Neuronal stem cell (in vitro differentiated cells): ENCODE measurements around the gene KANSL1.
"Not testable (repeated sequence)": the region's sequence is repeated elsewhere in the genome, so short reads cannot be mapped to it uniquely, and the experiment has no call there.

Source experiments
- DNase-seq: peaks from one replicate; pipeline ENCODE4 v3.0.0-alpha.2; 2013; ENCODE audit warnings: low spot score
- H2AFZ ChIP-seq: one replicate; pipeline ENCODE4 v1.6.1; 2013; ENCODE audit warnings: mild to moderate bottlenecking, low read length, inconsistent platforms
- H2AK5ac ChIP-seq: 2 replicates; pipeline ENCODE4 v1.6.1; 2013; ENCODE audit warnings: low read depth, mild to moderate bottlenecking, inconsistent platforms, low read length, moderate library complexity, mixed read lengths
- H2BK120ac ChIP-seq: 2 replicates; pipeline ENCODE4 v1.6.1; 2013; ENCODE audit warnings: low read depth, mild to moderate bottlenecking, inconsistent platforms, low read length, moderate library complexity, mixed read lengths
- H2BK12ac ChIP-seq: one replicate; pipeline ENCODE4 v1.6.1; 2013; ENCODE audit warnings: low read length, inconsistent platforms
- H2BK15ac ChIP-seq: 2 replicates; pipeline ENCODE4 v1.6.1; 2013; ENCODE audit warnings: mild to moderate bottlenecking, low read length, inconsistent platforms, mixed read lengths
- H2BK5ac ChIP-seq: one replicate; pipeline ENCODE4 v1.6.1; 2013; ENCODE audit warnings: inconsistent platforms, mild to moderate bottlenecking, low read length, moderate library complexity
- H3K14ac ChIP-seq: one replicate; pipeline ENCODE4 v1.6.1; 2013; ENCODE audit warnings: low read length, inconsistent platforms
- H3K18ac ChIP-seq: 2 replicates; pipeline ENCODE4 v1.6.1; 2013; ENCODE audit warnings: low read length, inconsistent platforms
- H3K23ac ChIP-seq: 2 replicates; pipeline ENCODE4 v1.6.1; 2013; ENCODE audit warnings: low read depth, mild to moderate bottlenecking, mixed read lengths, low read length, inconsistent platforms; ENCODE audit not compliant: poor library complexity
- H3K27ac ChIP-seq: replicated peaks from 3 replicates; pipeline ENCODE4 v1.5.1; 2013; ENCODE audit warnings: low read length, inconsistent platforms
- H3K27me3 ChIP-seq, 3 experiments: 2 replicates each; pipeline ENCODE4 v1.6.1; 2013; ENCODE audit warnings: low read length in 3 of 3, mild to moderate bottlenecking in 2 of 3, inconsistent platforms in 1 of 3, low read depth in 1 of 3, mixed read lengths in 1 of 3, moderate library complexity in 1 of 3; ENCODE audit not compliant: control insufficient read depth in 3 of 3, insufficient read depth in 3 of 3
- H3K36me3 ChIP-seq, 2 donors: replicated peaks in 1 of 2; 2 replicates each; pipeline ENCODE4 v1.6.1; 2013; ENCODE audit warnings: low read length in 2 of 2; ENCODE audit not compliant: control insufficient read depth in 2 of 2, insufficient read depth in 2 of 2
- H3K4ac ChIP-seq: 2 replicates; pipeline ENCODE4 v1.6.1; 2013; ENCODE audit warnings: inconsistent platforms, mild to moderate bottlenecking, low read length, moderate library complexity
- H3K4me1 ChIP-seq, 2 donors: 1 replicate in 1 of 2; 2 replicates in 1 of 2; pipeline ENCODE4 v1.6.1; 2013; ENCODE audit warnings: low read length in 2 of 2, low read depth in 1 of 2; ENCODE audit not compliant: control insufficient read depth in 2 of 2, insufficient read depth in 1 of 2
- H3K4me2 ChIP-seq: one replicate; pipeline ENCODE4 v1.6.1; 2013; ENCODE audit warnings: mild to moderate bottlenecking, low read length, inconsistent platforms; ENCODE audit not compliant: insufficient read depth, poor library complexity, severe bottlenecking
- H3K4me3 ChIP-seq, 2 donors: 2 replicates each; pipeline ENCODE4 v1.5.1; 2013; ENCODE audit warnings: low read length in 2 of 2, mild to moderate bottlenecking in 2 of 2, inconsistent platforms in 1 of 2, moderate library complexity in 1 of 2
- H3K79me1 ChIP-seq: one replicate; pipeline ENCODE4 v1.6.1; 2013; ENCODE audit warnings: low read depth, mild to moderate bottlenecking, inconsistent platforms, low read length, moderate library complexity
- H3K9ac ChIP-seq: one replicate; pipeline ENCODE4 v1.6.1; 2013; ENCODE audit warnings: mild to moderate bottlenecking, low read depth, low read length, inconsistent platforms; ENCODE audit not compliant: poor library complexity
- H3K9me3 ChIP-seq, 2 donors: replicated peaks in 1 of 2; 2 replicates each; pipeline versions ENCODE3 to v1.6.1; 2013; ENCODE audit warnings: low read length in 2 of 2, mild to moderate bottlenecking in 2 of 2, inconsistent platforms in 1 of 2, low read depth in 1 of 2, mixed read lengths in 1 of 2, moderate library complexity in 1 of 2; ENCODE audit not compliant: control insufficient read depth in 2 of 2, insufficient read depth in 1 of 2
- H4K8ac ChIP-seq: one replicate; pipeline ENCODE4 v1.6.1; 2013; ENCODE audit warnings: low read depth, mild to moderate bottlenecking, inconsistent platforms, low read length, moderate library complexity
- H4K91ac ChIP-seq: one replicate; pipeline ENCODE4 v1.6.1; 2013; ENCODE audit warnings: low read length, low read depth, mild to moderate bottlenecking, inconsistent platforms; ENCODE audit not compliant: poor library complexity
- WGBS, 2 donors: extraction: QIAGEN DNeasy Blood & Tissue Kit; methylation state at CpG; one replicate each; pipeline ENCODE4 v1.1.7; 2013; ENCODE audit warnings: missing lambda C conversion rate in 2 of 2, mixed read lengths in 1 of 2; ENCODE audit not compliant: insufficient read length in 2 of 2, insufficient replicate concordance in 1 of 2; ENCODE audit errors: extremely low coverage in 2 of 2; 5-methylcytosine and 5-hydroxymethylcytosine counted together

The KANSL1 gene

GRCh38 chr17:46180892-46181274 is 12.3 kb downstream of the KANSL1 start:
- Histone ChIP-seq H2BK15ac (no peak overlapping the region), H3K27me3 (no peaks in the 10 kb centered on the region), H3K4ac (no peak overlapping the region), H3K14ac (no peak overlapping the region), H3K18ac (no peak overlapping the region), H3K4me3 (no peak overlapping the region), H2BK5ac (no peak overlapping the region), H3K36me3 (peaks cover 0 to 24% of the 10 kb centered on the region in 2 donors), H3K9me3 (no peaks in the 10 kb centered on the region), H3K4me1 (peaks cover 0 to 12% of the 10 kb centered on the region in 2 donors), H4K8ac (no peak overlapping the region), H2AFZ (no peak overlapping the region), H3K79me1 (peaks cover 12% of the 10 kb centered on the region), H3K4me2 (no peak overlapping the region), H2AK5ac (no peak overlapping the region), H3K9ac (no peak overlapping the region), H3K27ac (no peak overlapping the region), H4K91ac (no peak overlapping the region), H3K23ac (no peak overlapping the region), H2BK120ac (no peak overlapping the region), H2BK12ac (no peak overlapping the region)
- no CpG with 5 or more reads among the region's 2 CpGs for WGBS, 2 donors
- DNase-seq: no peak

GRCh38 chr17:46180185-46180891 is 12.9 kb downstream of the KANSL1 start:
- H4K91ac ChIP-seq, H2BK120ac ChIP-seq, H3K18ac ChIP-seq, H3K27me3 ChIP-seq, H3K27ac ChIP-seq, H3K9ac ChIP-seq, H2AFZ ChIP-seq, H2BK5ac ChIP-seq, DNase-seq, H2BK12ac ChIP-seq, H2AK5ac ChIP-seq, H3K14ac ChIP-seq, H3K4me3 ChIP-seq, H3K9me3 ChIP-seq, H3K4ac ChIP-seq, H3K4me2 ChIP-seq, H3K23ac ChIP-seq, H4K8ac ChIP-seq, H2BK15ac ChIP-seq: not testable (repeated sequence)
- no CpG with 5 or more reads among the region's 16 CpGs for WGBS, 2 donors
- Histone ChIP-seq H3K36me3 (peaks cover 0 to 26% of the 10 kb centered on the region in 2 donors), H3K79me1 (peaks cover 12% of the 10 kb centered on the region), H3K4me1 (peaks cover 0 to 12% of the 10 kb centered on the region in 2 donors)

- Histone ChIP-seq H4K8ac (no peak overlapping the region), H3K79me1 (peaks cover 10% of the 10 kb centered on the region), H3K18ac (no peak overlapping the region), H3K4ac (no peak overlapping the region), H2BK15ac (no peak overlapping the region), H2BK5ac (no peak overlapping the region), H3K4me3 (no peak overlapping the region), H3K36me3 (peaks cover 0 to 33% of the 10 kb centered on the region in 2 donors), H2BK120ac (no peak overlapping the region), H2BK12ac (no peak overlapping the region), H3K4me2 (no peak overlapping the region), H3K9me3 (no peaks in the 10 kb centered on the region), H3K23ac (no peak overlapping the region), H3K27ac (no peak overlapping the region), H3K27me3 (no peaks in the 10 kb centered on the region), H2AK5ac (no peak overlapping the region), H3K4me1 (peaks cover 0 to 9% of the 10 kb centered on the region in 2 donors), H3K9ac (no peak overlapping the region), H3K14ac (no peak overlapping the region), H4K91ac (no peak overlapping the region), H2AFZ (no peak overlapping the region)
- WGBS, 2 donors: no CpG with 5 or more reads among the region's 11 CpGs
- DNase-seq: no peak
Observed at GRCh38 chr17:46179375-46179999, 13.7 kb downstream of the KANSL1 start.

- Histone ChIP-seq H3K9me3 (no peaks in the 10 kb centered on the region), H2BK5ac (no peak overlapping the region), H4K91ac (no peak overlapping the region), H2BK15ac (no peak overlapping the region), H2BK120ac (no peak overlapping the region), H3K27ac (no peak overlapping the region), H3K23ac (no peak overlapping the region), H3K18ac (no peak overlapping the region), H3K4me3 (no peak overlapping the region), H2BK12ac (no peak overlapping the region), H3K79me1 (peaks cover 11% of the 10 kb centered on the region), H3K4me1 (peaks cover 0 to 6% of the 10 kb centered on the region in 2 donors), H3K27me3 (no peaks in the 10 kb centered on the region), H3K36me3 (peaks cover 0 to 32% of the 10 kb centered on the region in 2 donors), H2AK5ac (no peak overlapping the region), H3K9ac (no peak overlapping the region), H4K8ac (no peak overlapping the region), H3K4ac (no peak overlapping the region), H3K4me2 (no peak overlapping the region), H3K14ac (no peak overlapping the region), H2AFZ (no peak overlapping the region)
- no peak for DNase-seq
- no CpG with 5 or more reads among the region's 4 CpGs for WGBS, 2 donors
Observed at GRCh38 chr17:46178550-46179214, 14.5 kb downstream of the KANSL1 start.
